Endodermal cell (in vitro differentiated cells): ENCODE results near the gene PFKL. TPM values are rescaled to one million over a fixed set of nuclear protein-coding genes. Genes with fewer than 3 reads are reported as not detected.
"Not testable (repeated sequence)": the region's sequence is repeated elsewhere in the genome, so short reads cannot be mapped to it uniquely, and the experiment has no call there.

Experiments used
- DNase-seq: peaks from one replicate; pipeline ENCODE4 v3.0.0-alpha.2; 2017
- H3K27ac ChIP-seq: 2 replicates; pipeline ENCODE4 v1.5.1; 2013; ENCODE audit warnings: mild to moderate bottlenecking, low read depth, low read length, moderate library complexity
- H3K27me3 ChIP-seq: 2 replicates; pipeline ENCODE4 v1.6.1; 2013; ENCODE audit warnings: mild to moderate bottlenecking, low read length, moderate library complexity; ENCODE audit not compliant: insufficient read depth, control insufficient read depth, poor library complexity, severe bottlenecking
- H3K36me3 ChIP-seq: 2 replicates; pipeline ENCODE4 v1.7.0; 2013; ENCODE audit warnings: mild to moderate bottlenecking, low read length, moderate library complexity; ENCODE audit not compliant: control insufficient read depth, insufficient read depth
- H3K4me1 ChIP-seq: one replicate; pipeline ENCODE4 v1.7.0; 2013; ENCODE audit warnings: low read length; ENCODE audit not compliant: control insufficient read depth, insufficient read depth
- H3K4me3 ChIP-seq: 2 replicates; pipeline ENCODE4 v1.5.1; 2013; ENCODE audit warnings: mild to moderate bottlenecking, low read length, moderate library complexity
- H3K9ac ChIP-seq: 2 replicates; pipeline ENCODE4 v1.6.1; 2013; ENCODE audit warnings: mild to moderate bottlenecking, low read length, moderate library complexity; ENCODE audit not compliant: poor library complexity, severe bottlenecking; ENCODE audit errors: extremely low read depth
- H3K9me3 ChIP-seq: 2 replicates; pipeline ENCODE4 v1.6.1; 2013; ENCODE audit warnings: mild to moderate bottlenecking, low read length, moderate library complexity; ENCODE audit not compliant: control insufficient read depth
- H3K27ac Mint-ChIP-seq: 2 replicates; pipeline ENCODE4 v1.8.0; 2020; ENCODE audit warnings: mixed read lengths
- H3K27me3 Mint-ChIP-seq: 2 replicates; pipeline ENCODE4 v1.8.0; 2021; ENCODE audit warnings: mild to moderate bottlenecking, mixed read lengths; ENCODE audit not compliant: insufficient read depth
- H3K36me3 Mint-ChIP-seq: 2 replicates; pipeline ENCODE4 v1.8.0; 2020; ENCODE audit warnings: low read depth, mixed read lengths
- H3K4me1 Mint-ChIP-seq: 2 replicates; pipeline ENCODE4 v1.8.0; 2020; ENCODE audit warnings: mixed read lengths
- H3K4me3 Mint-ChIP-seq: 2 replicates; pipeline ENCODE4 v1.8.0; 2020; ENCODE audit warnings: mild to moderate bottlenecking, moderate library complexity, mixed read lengths
- H3K9me3 Mint-ChIP-seq: 2 replicates; pipeline ENCODE4 v1.8.0; 2020; ENCODE audit warnings: mild to moderate bottlenecking, mixed read lengths
- CTCF ChIP-seq: fragments of 200-600 bp; sonication (generic); conservative IDR thresholded peaks from 2 replicates; pipeline ENCODE4 v1.5.0; 2021; ENCODE audit warnings: antibody characterized with exemption, mild to moderate bottlenecking
- WGBS, 2 experiments: methylation state at CpG; one replicate each; pipeline versions ENCODE4 v1.1.5 to v1.1.7; 2013; ENCODE audit warnings: missing lambda C conversion rate in 2 of 2, mixed read lengths in 1 of 2; ENCODE audit not compliant: insufficient coverage in 1 of 2, insufficient read length in 1 of 2; 5-methylcytosine and 5-hydroxymethylcytosine counted together
- total RNA-seq, 2 donors: library from RNA; stranded (reverse); fragmentation: NEBNext Ultra II Directional in 1 of 2; extraction: Animal tissue kit (Norgen Biotek cat#: 25700) in 1 of 2; gene quantifications; 2 replicates in 1 of 2; 3 replicates in 1 of 2; pipeline ENCODE4 v1.2.1, GENCODE V29; 2021

Gene PFKL
- total RNA-seq, 2 donors from 2014 or later: 195 to 198 TPM

- not testable (repeated sequence) for H3K27ac Mint-ChIP-seq, H3K9me3 ChIP-seq, H3K36me3 Mint-ChIP-seq, H3K9me3 Mint-ChIP-seq, H3K27ac ChIP-seq, H3K27me3 Mint-ChIP-seq, H3K27me3 ChIP-seq, H3K9ac ChIP-seq
- H3K36me3 ChIP-seq: peaks cover 19% of the 10 kb centered on the region
- peaks cover 25% of the 10 kb centered on the region for H3K4me1 Mint-ChIP-seq
- H3K4me3 Mint-ChIP-seq: peak overlapping the region; percentile 67
- H3K4me3 ChIP-seq: peak overlapping the region; percentile 89
- peaks cover 13% of the 10 kb centered on the region for H3K4me1 ChIP-seq
- TF ChIP-seq CTCF: peak; percentile 55
- WGBS, 2 experiments: 88 to 94% methylated on average over 7 to 23 of the region's 23 CpGs
- DNase-seq: peak; percentile 75
Observed at GRCh38 chr21:44302573-44303401, 2.9 kb downstream of the PFKL start.

GRCh38 chr21:44303490-44303981 is 3.7 kb downstream of the PFKL start:
- Mint-ChIP-seq H3K27ac (peak overlapping the region; percentile 50), H3K4me3 (peak overlapping the region; percentile 67), H3K36me3 (peaks cover 15% of the 10 kb centered on the region), H3K9me3 (no peaks in the 10 kb centered on the region), H3K4me1 (peaks cover 25% of the 10 kb centered on the region), H3K27me3 (peaks cover 2% of the 10 kb centered on the region)
- H3K4me3 ChIP-seq: no peak overlapping the region
- DNase-seq: no peak
- H3K4me1 ChIP-seq: peaks cover 13% of the 10 kb centered on the region
- peak overlapping the region; percentile 62 for H3K27ac ChIP-seq
- TF ChIP-seq CTCF: no peak
- H3K27me3 ChIP-seq: no peaks in the 10 kb centered on the region
- 91 to 94% methylated on average over 8 to 12 of the region's 12 CpGs for WGBS, 2 experiments
- H3K9me3 ChIP-seq: no peaks in the 10 kb centered on the region
- no peak overlapping the region for H3K9ac ChIP-seq
- peaks cover 25% of the 10 kb centered on the region for H3K36me3 ChIP-seq

- peak overlapping the region; percentile 62 for H3K27ac ChIP-seq
- no peak overlapping the region for H3K9ac ChIP-seq
- H3K4me1 ChIP-seq: peaks cover 13% of the 10 kb centered on the region
- peaks cover 29% of the 10 kb centered on the region for H3K36me3 ChIP-seq
- H3K27me3 ChIP-seq: no peaks in the 10 kb centered on the region
- H3K36me3 Mint-ChIP-seq: peaks cover 15% of the 10 kb centered on the region
- no peaks in the 10 kb centered on the region for H3K9me3 Mint-ChIP-seq
- no peaks in the 10 kb centered on the region for H3K9me3 ChIP-seq
- H3K4me1 Mint-ChIP-seq: peaks cover 25% of the 10 kb centered on the region
- DNase-seq: no peak
- no peak overlapping the region for H3K4me3 Mint-ChIP-seq
- 86 to 91% methylated on average over 8 to 15 of the region's 16 CpGs for WGBS, 2 experiments
- H3K27ac Mint-ChIP-seq: peak overlapping the region; percentile 50
- H3K4me3 ChIP-seq: no peak overlapping the region
- no peak for TF ChIP-seq CTCF
- H3K27me3 Mint-ChIP-seq: no peaks in the 10 kb centered on the region
Observed at GRCh38 chr21:44304011-44304616, 4.3 kb downstream of the PFKL start.
